DND-41 (cell line): ENCODE results near the gene FAM20C.

Experiments
- ATAC-seq: fragments of 200-7000 bp; cut with Tn5 transposase; 3 replicates; pipeline ENCODE4 v1.9.1; 2021; ENCODE audit warnings: low read depth; ENCODE audit not compliant: insufficient read depth
- DNase-seq: peaks from one replicate; pipeline ENCODE4 v3.0.0-alpha.2; 2020
- H2AFZ ChIP-seq: 2 replicates; pipeline ENCODE4 v1.6.0; 2012; ENCODE audit warnings: low read depth, low read length
- H3K27ac ChIP-seq: 2 replicates; pipeline ENCODE4 v1.5.1; 2012; ENCODE audit warnings: low read length, inconsistent platforms
- H3K27me3 ChIP-seq: fragments of 200-600 bp; sonication (generic); 2 replicates; pipeline ENCODE4 v1.6.0; 2012; ENCODE audit warnings: low read length, mild to moderate bottlenecking, inconsistent platforms; ENCODE audit not compliant: insufficient read depth, poor library complexity
- H3K36me3 ChIP-seq: 2 replicates; pipeline ENCODE4 v1.5.1; 2012; ENCODE audit warnings: low read length, inconsistent platforms; ENCODE audit not compliant: insufficient read depth
- H3K4me1 ChIP-seq: 2 replicates; pipeline ENCODE4 v1.5.1; 2012; ENCODE audit warnings: mild to moderate bottlenecking, low read length; ENCODE audit not compliant: insufficient read depth
- H3K4me2 ChIP-seq: 2 replicates; pipeline ENCODE4 v1.6.0; 2012; ENCODE audit warnings: mild to moderate bottlenecking, moderate library complexity, low read length, inconsistent platforms; ENCODE audit not compliant: insufficient read depth
- H3K4me3 ChIP-seq, 2 experiments: fragments of 200-600 bp in 1 of 2; shearing (Covaris generic) in 1 of 2; 2 replicates each; pipeline ENCODE4 v1.5.1; 2012 to 2016; ENCODE audit warnings: inconsistent platforms in 2 of 2, low read length in 2 of 2, mild to moderate bottlenecking in 2 of 2, low read depth in 1 of 2, moderate library complexity in 1 of 2
- H3K79me2 ChIP-seq: 2 replicates; pipeline ENCODE4 v1.6.0; 2012; ENCODE audit warnings: low read length, inconsistent platforms; ENCODE audit not compliant: insufficient read depth
- H3K9ac ChIP-seq: 2 replicates; pipeline ENCODE4 v1.6.0; 2012; ENCODE audit warnings: low read depth, mild to moderate bottlenecking, inconsistent platforms, low read length, moderate library complexity
- H3K9me3 ChIP-seq: 2 replicates; pipeline ENCODE4 v1.5.1; 2012; ENCODE audit warnings: low read length, moderate library complexity, mild to moderate bottlenecking, inconsistent platforms; ENCODE audit not compliant: insufficient read depth, severe bottlenecking
- H4K20me1 ChIP-seq: 2 replicates; pipeline ENCODE4 v1.6.0; 2012; ENCODE audit warnings: low read length; ENCODE audit not compliant: insufficient read depth
- EZH2 ChIP-seq: IDR thresholded peaks from 3 replicates; pipeline ENCODE4 v1.6.1; 2012; ENCODE audit warnings: borderline replicate concordance, low read depth, mild to moderate bottlenecking, moderate library complexity, low read length, inconsistent platforms; ENCODE audit not compliant: severe bottlenecking
- TF ChIP-seq, protein P1 (sequence below): IDR thresholded peaks from 2 replicates; pipeline ENCODE4 v1.5.1; 2012; ENCODE audit warnings: borderline replicate concordance, low read length, moderate library complexity, mild to moderate bottlenecking; ENCODE audit not compliant: poor library complexity, severe bottlenecking; ENCODE audit errors: extremely low read depth

FAM20C gene

DNA sequence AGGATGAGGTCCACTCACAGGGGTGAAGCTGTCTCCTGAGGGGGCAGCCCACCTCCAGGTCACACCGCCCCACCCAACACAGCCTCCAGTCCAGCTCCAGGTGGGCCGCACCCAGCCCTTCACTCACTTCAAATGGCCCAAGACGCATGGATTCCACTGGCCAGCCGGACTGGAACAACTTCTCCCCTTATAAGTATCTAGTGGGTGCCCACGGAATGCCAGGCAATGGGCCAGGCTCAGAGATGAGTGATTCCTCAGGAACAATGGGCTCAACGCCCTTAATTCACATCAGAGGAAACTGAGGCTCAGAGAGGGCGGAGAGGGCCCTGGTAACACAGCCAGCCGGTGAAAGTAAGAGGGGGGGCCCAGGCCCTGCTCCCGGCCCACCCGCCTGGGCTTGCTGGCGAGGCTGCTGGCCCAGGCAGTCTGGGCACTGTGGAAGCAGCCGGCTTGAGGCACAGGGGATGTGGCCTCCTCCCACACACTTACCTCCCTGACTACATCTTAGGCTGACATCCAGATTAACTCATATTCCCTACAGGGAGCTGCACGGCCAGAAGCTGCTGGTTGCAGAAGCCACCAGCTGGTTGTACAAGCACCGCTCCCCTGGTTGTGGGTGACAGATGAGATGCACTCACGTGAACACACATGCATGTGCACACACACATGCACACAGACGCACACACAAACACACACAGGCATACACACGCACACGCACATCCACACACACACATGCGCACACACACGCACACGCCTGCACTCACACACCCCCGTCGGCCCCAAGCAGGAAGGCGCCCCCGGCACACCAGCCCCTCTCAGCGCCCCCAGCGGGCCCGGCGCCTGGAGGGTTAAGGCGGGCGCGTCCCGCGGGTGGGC, 1.0 kb upstream of the FAM20C start:
- no peaks in the 10 kb centered on the region for H3K36me3 ChIP-seq
- no peaks in the 10 kb centered on the region for H3K4me1 ChIP-seq
- DNase-seq (no peak), ATAC-seq (no peak)
- H3K27ac ChIP-seq, result no peak overlapping the region
- TF ChIP-seq, protein P1, sequence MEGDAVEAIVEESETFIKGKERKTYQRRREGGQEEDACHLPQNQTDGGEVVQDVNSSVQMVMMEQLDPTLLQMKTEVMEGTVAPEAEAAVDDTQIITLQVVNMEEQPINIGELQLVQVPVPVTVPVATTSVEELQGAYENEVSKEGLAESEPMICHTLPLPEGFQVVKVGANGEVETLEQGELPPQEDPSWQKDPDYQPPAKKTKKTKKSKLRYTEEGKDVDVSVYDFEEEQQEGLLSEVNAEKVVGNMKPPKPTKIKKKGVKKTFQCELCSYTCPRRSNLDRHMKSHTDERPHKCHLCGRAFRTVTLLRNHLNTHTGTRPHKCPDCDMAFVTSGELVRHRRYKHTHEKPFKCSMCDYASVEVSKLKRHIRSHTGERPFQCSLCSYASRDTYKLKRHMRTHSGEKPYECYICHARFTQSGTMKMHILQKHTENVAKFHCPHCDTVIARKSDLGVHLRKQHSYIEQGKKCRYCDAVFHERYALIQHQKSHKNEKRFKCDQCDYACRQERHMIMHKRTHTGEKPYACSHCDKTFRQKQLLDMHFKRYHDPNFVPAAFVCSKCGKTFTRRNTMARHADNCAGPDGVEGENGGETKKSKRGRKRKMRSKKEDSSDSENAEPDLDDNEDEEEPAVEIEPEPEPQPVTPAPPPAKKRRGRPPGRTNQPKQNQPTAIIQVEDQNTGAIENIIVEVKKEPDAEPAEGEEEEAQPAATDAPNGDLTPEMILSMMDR, result no peak
- no peak for TF ChIP-seq EZH2
- no peak overlapping the region for H2AFZ ChIP-seq
- H3K9ac ChIP-seq, result no peak overlapping the region
- no peaks in the 10 kb centered on the region for H3K79me2 ChIP-seq
- no peak overlapping the region for H3K4me2 ChIP-seq
- no peak overlapping the region for H3K4me3 ChIP-seq
- no peaks in the 10 kb centered on the region for H4K20me1 ChIP-seq
- no peaks in the 10 kb centered on the region for H3K9me3 ChIP-seq
- H3K27me3 ChIP-seq, result peaks cover 4% of the 10 kb centered on the region

DNA sequence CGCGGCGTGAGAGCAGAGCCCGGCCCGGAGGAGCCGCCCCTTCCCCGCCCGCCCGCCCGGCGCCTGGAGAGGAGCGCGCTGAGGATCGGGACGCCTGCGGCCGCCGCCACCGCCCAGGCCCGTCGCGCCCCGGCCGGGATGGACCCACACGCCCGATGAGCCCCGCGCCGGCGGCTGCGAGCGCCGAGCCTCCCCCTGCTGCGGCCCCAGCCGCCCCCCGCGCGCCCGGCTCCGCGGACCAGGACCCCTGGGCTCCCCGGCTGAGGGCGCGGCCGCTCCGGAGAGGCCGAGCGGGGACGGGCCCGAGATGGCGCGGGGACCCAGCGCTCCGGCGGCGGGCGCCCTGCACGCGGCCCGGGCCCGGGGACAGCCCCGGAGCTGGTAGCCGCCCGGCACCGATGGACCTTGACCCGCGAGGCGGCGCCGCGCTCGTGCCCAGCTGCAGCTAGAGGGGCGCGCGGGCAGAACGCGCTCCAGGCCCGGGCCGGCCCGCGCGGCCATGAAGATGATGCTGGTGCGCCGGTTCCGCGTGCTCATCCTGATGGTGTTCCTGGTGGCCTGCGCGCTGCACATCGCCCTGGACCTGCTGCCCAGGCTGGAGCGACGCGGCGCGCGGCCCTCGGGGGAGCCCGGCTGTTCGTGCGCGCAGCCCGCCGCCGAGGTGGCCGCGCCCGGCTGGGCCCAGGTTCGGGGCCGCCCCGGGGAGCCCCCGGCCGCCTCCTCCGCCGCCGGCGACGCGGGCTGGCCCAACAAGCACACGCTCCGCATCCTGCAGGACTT, 520 bp downstream of the FAM20C start:
- Histone ChIP-seq H3K4me3 (no peak overlapping the region), H3K79me2 (no peaks in the 10 kb centered on the region), H3K27me3 (peaks cover 17% of the 10 kb centered on the region), H3K9me3 (no peaks in the 10 kb centered on the region), H3K27ac (no peak overlapping the region), H2AFZ (no peak overlapping the region), H3K36me3 (no peaks in the 10 kb centered on the region), H3K9ac (no peak overlapping the region), H3K4me1 (no peaks in the 10 kb centered on the region), H4K20me1 (no peaks in the 10 kb centered on the region; the same call in 1 of the 2 replicates), H3K4me2 (no peak overlapping the region)
- DNase-seq (no peak), ATAC-seq (no peak)
- TF ChIP-seq EZH2, result no peak
- TF ChIP-seq, protein P1, result no peak

DNA sequence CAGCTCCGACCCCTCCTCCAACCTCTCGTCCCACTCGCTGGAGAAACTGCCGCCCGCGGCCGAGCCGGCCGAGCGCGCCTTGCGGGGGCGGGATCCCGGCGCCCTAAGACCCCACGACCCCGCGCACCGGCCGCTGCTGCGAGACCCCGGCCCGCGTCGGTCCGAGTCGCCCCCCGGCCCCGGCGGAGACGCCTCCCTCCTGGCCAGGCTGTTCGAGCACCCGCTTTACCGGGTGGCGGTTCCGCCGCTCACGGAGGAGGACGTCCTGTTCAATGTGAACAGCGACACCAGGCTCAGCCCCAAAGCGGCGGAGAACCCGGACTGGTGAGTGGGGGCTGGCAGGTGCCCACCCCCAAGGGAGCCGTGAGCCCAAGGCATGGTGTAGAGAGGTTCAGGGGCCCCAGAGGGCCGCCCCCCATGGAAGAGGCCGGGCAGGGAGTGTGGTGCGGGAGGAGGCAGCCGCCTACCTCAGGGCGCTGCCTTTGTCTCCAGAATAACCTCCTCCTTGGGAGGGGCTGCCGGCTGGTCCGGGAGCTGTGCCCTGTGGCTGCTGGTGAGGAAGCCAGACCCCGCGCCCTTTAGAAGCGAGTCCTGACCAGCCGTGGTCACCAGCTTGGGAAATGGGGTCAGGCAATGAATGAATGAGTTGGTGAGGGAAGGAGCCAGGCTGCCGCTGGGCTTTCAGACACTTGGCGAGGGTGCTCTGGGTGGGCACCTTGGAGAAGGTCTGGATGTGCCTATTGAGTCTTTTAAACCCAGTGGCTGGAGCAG, 1.3 kb downstream of the FAM20C start:
- Histone ChIP-seq H3K4me1 (no peaks in the 10 kb centered on the region), H3K36me3 (no peaks in the 10 kb centered on the region)

More for the DNA sequence above, 1.3 kb downstream of the FAM20C start:
- no peak overlapping the region for H3K27ac ChIP-seq
- H3K4me3 ChIP-seq, result no peak overlapping the region
- no peak overlapping the region for H3K9ac ChIP-seq
- TF ChIP-seq, protein P1, result no peak
- no peak for TF ChIP-seq EZH2
- H2AFZ ChIP-seq, result no peak overlapping the region
- no peaks in the 10 kb centered on the region; the same call in 1 of the 2 replicates for H4K20me1 ChIP-seq
- DNase-seq (no peak), ATAC-seq (no peak)
- peaks cover 20% of the 10 kb centered on the region for H3K27me3 ChIP-seq
- no peaks in the 10 kb centered on the region for H3K79me2 ChIP-seq
- no peaks in the 10 kb centered on the region for H3K9me3 ChIP-seq
- no peak overlapping the region for H3K4me2 ChIP-seq
